Lung (tissue), 12 donors: ENCODE data around the gene CAMKK2. TPM values are rescaled to one million over a fixed set of nuclear protein-coding genes. Genes with fewer than 3 reads are reported as not detected.

Source experiments
- ATAC-seq: fragments of 200-7000 bp; cut with Tn5 transposase; one replicate; pipeline ENCODE4 v1.9.1; 2020; ENCODE audit warnings: moderate number of reproducible peaks; ENCODE audit not compliant: insufficient read depth, low FRiP score
- DNase-seq, 3 donors: peaks; one replicate each; pipeline ENCODE4 v3.0.0-alpha.2; 2013 to 2017
- H3K27ac ChIP-seq, 2 donors: one replicate each; pipeline ENCODE4 v1.5.1; 2013; ENCODE audit warnings: mild to moderate bottlenecking in 2 of 2, moderate library complexity in 2 of 2, control low read depth in 1 of 2, inconsistent platforms in 1 of 2, low read depth in 1 of 2, low read length in 1 of 2
- H3K27me3 ChIP-seq, 3 donors: one replicate each; pipeline ENCODE4 v1.5.1; 2013; ENCODE audit warnings: low read length in 2 of 3; ENCODE audit not compliant: control insufficient read depth in 3 of 3, insufficient read depth in 3 of 3
- H3K36me3 ChIP-seq, 4 donors: one replicate each; pipeline ENCODE4 v1.5.1; 2013; ENCODE audit warnings: low read length in 4 of 4, mild to moderate bottlenecking in 1 of 4, moderate library complexity in 1 of 4; ENCODE audit not compliant: control insufficient read depth in 4 of 4, insufficient read depth in 4 of 4
- H3K4me1 ChIP-seq, 5 donors: one replicate each; pipeline ENCODE4 v1.5.1; 2013; ENCODE audit warnings: low read length in 5 of 5, mild to moderate bottlenecking in 2 of 5, moderate library complexity in 1 of 5; ENCODE audit not compliant: control insufficient read depth in 5 of 5, insufficient read depth in 5 of 5
- H3K4me3 ChIP-seq: one replicate; pipeline ENCODE4 v1.5.1; 2013; ENCODE audit warnings: mild to moderate bottlenecking, control low read depth, moderate library complexity
- H3K9ac ChIP-seq, 2 donors: one replicate each; pipeline ENCODE4 v1.5.1; 2013; ENCODE audit warnings: low read length in 2 of 2, control low read depth in 1 of 2; ENCODE audit not compliant: insufficient read depth in 1 of 2
- H3K9me3 ChIP-seq, 4 donors: one replicate each; pipeline ENCODE4 v1.5.1; 2013; ENCODE audit warnings: low read length in 3 of 4, mild to moderate bottlenecking in 1 of 4, moderate library complexity in 1 of 4; ENCODE audit not compliant: control insufficient read depth in 4 of 4, insufficient read depth in 3 of 4
- CTCF ChIP-seq: IDR thresholded peaks from 2 replicates; pipeline ENCODE4 v1.5.1; 2012; ENCODE audit warnings: mild to moderate bottlenecking; ENCODE audit errors: control extremely low read depth, extremely low read depth
- WGBS, 2 donors: extraction: QIAGEN DNeasy Blood & Tissue Kit; methylation state at CpG; one replicate each; pipeline ENCODE4 v1.1.7; 2013; 5-methylcytosine and 5-hydroxymethylcytosine counted together
- polyA plus RNA-seq, 2 donors: library from polyadenylated mRNA; stranded (reverse); fragments of 200-250 nt; gene quantifications; one replicate each; pipeline ENCODE4 v1.2.1, GENCODE V29; 2013
- total RNA-seq, 2 donors: library from RNA; depleted of rRNA in 1 of 2; stranded (reverse); fragments of >200 nt in 1 of 2; gene quantifications; one replicate each; pipeline ENCODE4 v1.2.1, GENCODE V29; 2014 to 2021
- donor health status: control.
- donor health status: control.
- donor health status: Bipolar disorder and iron deficiency.
- donor health status: healthy.
- donor health status: DM: yes; HTN: yes; CAD: no.

The CAMKK2 gene
- total and polyA plus RNA-seq, 4 donors, result 12.0 to 46.3 (median 36.0) TPM

GRCh38 chr12:121288158-121288845 is 8.2 kb downstream of the CAMKK2 start:
- Histone ChIP-seq H3K9me3 (no peaks in the 10 kb centered on the region), H3K9ac (no peak overlapping the region), H3K27ac (no peak overlapping the region), H3K4me1 (peaks cover 0 to 26% (median 4%) of the 10 kb centered on the region in 5 donors), H3K4me3 (no peak overlapping the region), H3K27me3 (no peaks in the 10 kb centered on the region), H3K36me3 (peaks cover 0 to 5% (median under 1%) of the 10 kb centered on the region in 4 donors)
- no peak for ATAC-seq
- no peak for DNase-seq
- 17 to 50% methylated on average over 10 of the region's 10 CpGs for WGBS, 2 donors
- TF ChIP-seq CTCF, result no peak

DNA sequence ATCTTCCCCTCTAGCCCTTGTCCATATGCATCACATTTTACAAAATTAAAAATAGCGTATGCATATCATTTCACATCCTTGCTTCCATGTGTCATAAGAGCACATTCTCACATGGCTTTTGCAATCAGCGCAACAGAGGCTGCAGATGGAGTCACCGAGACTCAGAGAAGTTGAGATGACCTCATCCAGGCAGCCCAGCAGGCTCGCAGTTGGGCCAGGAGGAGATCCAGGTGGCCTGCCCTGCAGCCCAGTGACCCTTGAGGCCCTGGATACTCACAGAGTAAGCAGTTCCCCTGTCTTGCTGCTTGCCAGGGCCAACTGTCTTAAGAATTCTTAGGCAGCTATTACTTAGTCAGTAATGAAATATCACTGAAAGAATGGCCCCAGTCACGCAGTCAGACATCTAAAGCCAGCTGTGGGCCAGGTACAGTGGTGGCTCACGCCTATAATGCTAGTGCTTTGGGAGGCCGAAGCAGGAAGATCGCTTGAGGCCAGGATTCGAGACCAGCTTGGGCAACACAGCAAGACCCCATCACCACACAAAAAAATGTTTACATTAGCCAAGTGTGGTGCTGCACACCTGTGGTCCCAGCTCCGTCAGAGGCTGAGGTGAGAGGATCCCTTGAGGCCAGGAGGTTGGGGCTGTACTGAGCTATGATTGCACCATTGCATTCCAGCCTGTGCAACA is 9.1 kb downstream of the CAMKK2 start:
- Histone ChIP-seq H3K4me3 (no peak overlapping the region), H3K9ac (no peak overlapping the region), H3K9me3 (no peaks in the 10 kb centered on the region), H3K36me3 (peaks cover 0 to 5% (median under 1%) of the 10 kb centered on the region in 4 donors), H3K27me3 (no peaks in the 10 kb centered on the region), H3K4me1 (peaks cover 0 to 26% (median 4%) of the 10 kb centered on the region in 5 donors), H3K27ac (no peak overlapping the region)
- DNase-seq (no peak), ATAC-seq (no peak)
- TF ChIP-seq CTCF, result no peak
- WGBS, 2 donors, result 61 to 82% methylated on average over 10 of the region's 10 CpGs

- Histone ChIP-seq H3K27me3 (no peaks in the 10 kb centered on the region), H3K9me3 (no peaks in the 10 kb centered on the region), H3K4me3 (no peak overlapping the region), H3K4me1 (peaks cover 0 to 26% (median 6%) of the 10 kb centered on the region in 5 donors), H3K27ac (no peak overlapping the region), H3K9ac (no peak overlapping the region), H3K36me3 (no peaks in the 10 kb centered on the region)
- DNase-seq (no peak), ATAC-seq (no peak)
- no peak for TF ChIP-seq CTCF
- 89 to 92% methylated on average over 1 of the region's 1 CpG for WGBS, 2 donors
Observed at GRCh38 chr12:121285856-121286255, 10.7 kb downstream of the CAMKK2 start.
